ENCODE data around the gene DAPK1.
"Not testable (repeated sequence)": the region's sequence is repeated elsewhere in the genome, so short reads cannot be mapped to it uniquely, and the experiment has no call there.

Gene DAPK1

GRCh38 chr9:87547671-87548081 is 50.0 kb downstream of the DAPK1 start:
- DNase-seq, result peak; percentile 62

DNA sequence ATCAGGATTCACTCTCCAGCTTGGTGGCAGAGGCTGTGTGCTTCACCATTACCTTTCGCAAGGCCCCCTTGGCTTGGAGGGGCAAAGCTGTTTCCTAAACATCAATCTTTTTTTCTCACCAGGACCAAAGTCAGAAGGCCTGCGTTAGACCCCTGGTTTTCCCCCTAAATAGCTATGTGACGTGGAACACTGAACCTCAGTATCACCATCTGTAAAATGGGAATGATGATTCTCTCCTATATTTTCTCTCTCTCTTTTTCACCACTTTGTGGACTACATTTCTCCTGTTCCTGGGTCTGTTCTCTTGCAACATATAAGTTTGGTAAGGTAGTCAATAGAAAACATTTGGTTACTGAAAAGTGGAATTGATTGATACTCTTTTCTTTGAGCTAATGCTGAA is 50.5 kb downstream of the DAPK1 start:
- DNase-seq, result no peak

GRCh38 chr9:87549088-87549487 is 51.4 kb downstream of the DAPK1 start:
- DNase-seq, result not testable (repeated sequence)

- DNase-seq, result no peak
Observed at GRCh38 chr9:87549791-87550190, 52.1 kb downstream of the DAPK1 start.

GRCh38 chr9:87550253-87550954 is 52.7 kb downstream of the DAPK1 start:
- no peak for DNase-seq

DNA sequence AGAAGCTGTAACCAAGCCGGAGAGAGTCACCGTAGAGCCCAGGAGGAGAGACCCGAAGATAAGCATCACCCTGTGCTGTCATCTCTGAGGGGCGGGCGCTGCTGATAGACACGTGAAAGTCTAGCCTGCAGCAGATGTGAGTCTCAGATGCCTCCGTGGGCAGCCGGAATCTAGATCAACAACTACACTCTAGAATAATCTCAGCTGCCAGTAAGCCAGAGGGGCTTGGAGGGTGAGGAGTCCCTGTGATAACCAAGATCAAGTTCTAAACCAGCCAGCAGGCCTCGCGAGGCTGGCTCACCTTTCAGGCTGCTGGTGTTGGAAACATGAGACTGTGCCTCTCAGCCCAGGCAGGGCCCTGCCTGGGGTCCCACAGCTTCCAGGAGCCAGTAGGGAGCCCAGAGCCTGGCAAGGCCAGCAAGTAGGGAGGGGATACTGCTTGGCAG is 54.1 kb downstream of the DAPK1 start:
- DNase-seq, result no peak

DNA sequence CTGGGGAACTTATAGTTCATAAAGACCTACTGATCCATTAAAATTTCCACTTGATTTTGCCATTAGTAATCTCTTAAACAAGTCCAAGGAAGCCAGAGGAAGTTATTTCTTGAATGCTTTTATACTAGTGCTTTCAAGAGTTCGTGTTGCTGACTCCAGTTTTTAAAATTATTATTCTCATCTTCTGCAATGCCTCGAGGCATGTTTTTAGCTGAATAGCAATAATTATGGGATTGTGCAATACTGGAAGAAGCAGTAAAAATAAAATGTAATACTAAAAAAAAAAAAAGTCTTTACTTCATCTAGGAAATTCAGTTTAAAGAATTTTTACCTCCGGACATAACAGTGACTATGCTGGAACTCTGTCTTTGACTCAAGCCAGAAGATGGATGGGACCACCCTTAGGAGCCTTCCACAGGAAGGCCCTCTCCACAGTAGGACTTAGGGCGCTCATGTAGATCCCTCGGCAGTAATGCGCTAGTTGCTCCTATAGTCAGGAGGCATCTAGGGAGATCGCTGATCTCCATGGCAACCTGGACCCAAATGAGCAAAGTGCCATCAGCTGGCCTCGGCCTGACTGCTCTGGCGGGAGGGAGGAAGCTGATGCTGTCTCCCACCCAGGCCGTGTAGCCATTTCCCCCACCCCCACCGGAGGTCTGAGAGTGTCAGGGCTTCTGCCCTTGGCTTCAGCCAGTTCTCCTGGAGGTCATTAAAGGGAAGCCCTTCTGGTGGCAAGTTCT is 56.7 kb downstream of the DAPK1 start:
- DNase-seq, result no peak

DNA sequence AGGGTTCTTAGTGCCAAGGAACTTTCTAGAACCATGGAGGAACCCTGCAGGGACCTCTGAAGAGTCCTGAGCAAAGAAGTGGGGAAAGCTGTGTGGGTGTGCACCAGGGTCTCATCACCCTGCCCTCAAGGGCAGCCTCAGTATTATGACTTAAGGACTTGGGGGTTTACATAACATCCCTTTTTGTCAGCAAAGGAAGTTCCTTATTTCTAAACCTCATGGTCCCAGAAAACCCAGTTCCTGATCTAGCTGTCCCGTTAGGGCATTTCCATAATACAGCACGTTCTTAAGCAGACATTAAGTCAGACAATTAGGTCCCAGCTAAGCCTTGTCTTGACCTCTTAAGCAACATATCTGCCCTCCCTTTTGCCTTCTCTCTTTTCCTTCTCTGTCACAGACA is 57.3 kb downstream of the DAPK1 start:
- no peak for DNase-seq

- DNase-seq, result no peak
Observed at GRCh38 chr9:87556039-87556438, 58.4 kb downstream of the DAPK1 start.

DNA sequence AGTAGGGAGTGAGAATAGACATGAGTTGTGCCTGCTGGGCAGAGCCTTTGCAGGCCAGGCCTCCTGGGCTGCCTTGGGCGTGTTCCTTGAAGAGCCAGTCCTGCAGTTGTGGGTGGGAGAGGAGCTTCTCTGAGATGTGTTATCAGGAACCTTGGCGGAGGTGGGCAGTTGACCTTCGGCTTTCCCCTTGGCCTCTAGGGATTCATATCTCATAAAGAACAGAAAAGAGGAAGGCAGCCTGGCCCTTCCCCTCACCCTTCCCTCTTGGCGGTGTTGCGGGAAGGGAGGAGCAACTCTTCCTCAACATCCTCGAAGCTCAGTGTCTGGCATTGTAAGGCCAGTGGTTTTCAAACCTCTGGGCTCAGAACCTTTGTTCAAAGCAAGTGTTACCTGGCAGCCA is 59.2 kb downstream of the DAPK1 start:
- no peak for DNase-seq

GRCh38 chr9:87557996-87558395 is 60.3 kb downstream of the DAPK1 start:
- no peak for DNase-seq

- no peak for DNase-seq
Observed at GRCh38 chr9:87558606-87559190, 61.0 kb downstream of the DAPK1 start.

DNA sequence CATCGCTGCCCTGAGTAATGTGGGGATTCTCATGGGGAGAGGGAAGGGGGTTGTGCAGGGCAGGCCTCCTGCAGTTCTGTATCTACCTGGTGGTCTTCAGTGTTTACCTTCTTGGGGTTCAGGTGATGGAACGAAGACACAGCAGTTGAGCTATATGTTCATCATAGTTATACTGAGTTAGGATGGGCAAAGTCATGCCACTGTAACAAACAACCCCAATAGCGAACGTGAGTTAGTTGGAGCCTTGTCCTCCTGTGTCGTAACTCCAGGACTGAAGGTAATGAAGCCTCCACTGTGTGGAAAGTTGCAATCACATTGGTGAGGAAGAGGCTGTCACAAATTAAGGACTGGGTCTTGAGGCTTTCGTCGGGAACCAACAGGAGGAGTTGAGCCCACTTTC is 64.4 kb downstream of the DAPK1 start:
- DNase-seq, result no peak

DNA sequence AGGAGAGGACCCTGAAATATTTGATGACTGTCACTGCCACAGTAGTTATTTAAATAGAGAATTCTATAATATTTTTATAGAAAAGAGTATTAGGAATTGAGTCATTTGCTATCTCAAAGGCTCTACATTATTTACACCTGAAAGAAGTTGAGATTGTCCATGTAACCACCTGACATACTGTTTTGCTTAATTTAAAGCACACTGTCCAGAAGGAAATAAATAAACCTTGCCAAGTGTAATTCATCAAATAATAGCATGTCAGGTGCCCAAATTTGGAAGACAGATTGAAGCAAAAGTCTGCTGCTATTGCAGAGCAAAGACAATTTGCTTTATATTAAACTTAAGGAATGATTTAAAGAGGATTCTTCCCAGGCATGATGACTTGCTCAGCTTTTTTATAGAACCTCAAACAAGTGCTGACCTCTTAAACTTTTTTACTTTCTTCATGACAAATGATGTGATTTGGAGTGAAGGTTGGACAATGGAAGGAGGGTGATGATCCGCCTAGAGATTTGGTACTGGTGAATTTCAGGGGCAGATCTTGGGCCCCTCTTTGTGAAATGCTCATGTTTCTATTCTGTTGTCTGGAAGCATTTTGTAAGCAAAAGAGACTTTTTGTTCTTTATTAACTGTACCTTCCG is 65.0 kb downstream of the DAPK1 start:
- no peak for DNase-seq

DNA sequence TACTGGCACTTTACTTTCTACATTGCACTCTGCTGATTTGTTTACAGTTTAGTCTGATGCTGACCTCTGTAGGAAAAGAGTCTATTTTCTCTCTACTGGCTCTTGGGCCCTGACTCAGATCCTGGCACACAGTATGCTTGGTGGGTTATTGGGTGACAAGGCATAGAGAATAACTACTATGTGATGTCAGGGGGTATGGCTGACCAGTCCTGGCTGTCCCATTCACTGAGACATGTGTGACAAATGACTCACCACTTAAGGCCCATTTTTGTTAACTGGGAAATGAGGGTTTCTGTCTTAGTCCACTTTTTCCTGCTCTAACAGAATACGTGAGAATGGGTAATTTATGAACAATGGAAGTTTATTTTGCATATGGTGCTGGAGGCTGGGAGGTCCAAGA is 66.4 kb downstream of the DAPK1 start:
- DNase-seq, result no peak

GRCh38 chr9:87564791-87565241 is 67.1 kb downstream of the DAPK1 start:
- no peak for DNase-seq

DNA sequence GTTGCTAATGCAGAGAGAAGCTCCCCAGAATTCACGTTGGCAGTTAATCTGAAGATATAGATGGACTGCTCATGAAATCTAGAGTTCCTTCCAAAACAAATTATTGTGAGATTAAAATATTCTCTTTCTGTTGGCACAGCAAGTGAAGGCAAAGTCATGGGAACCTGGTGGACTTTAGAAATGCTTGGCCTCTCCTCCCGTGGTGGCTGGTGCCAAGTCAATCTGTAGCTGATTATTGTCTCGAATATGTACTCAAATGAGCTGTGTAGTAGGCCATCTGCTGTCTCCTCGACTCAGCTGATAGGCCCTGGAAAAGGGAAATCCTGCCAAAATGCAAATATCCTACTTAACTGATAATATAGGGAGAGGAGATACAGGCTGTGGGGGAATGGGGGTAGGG is 69.3 kb downstream of the DAPK1 start:
- DNase-seq, result peak; percentile 59

DNA sequence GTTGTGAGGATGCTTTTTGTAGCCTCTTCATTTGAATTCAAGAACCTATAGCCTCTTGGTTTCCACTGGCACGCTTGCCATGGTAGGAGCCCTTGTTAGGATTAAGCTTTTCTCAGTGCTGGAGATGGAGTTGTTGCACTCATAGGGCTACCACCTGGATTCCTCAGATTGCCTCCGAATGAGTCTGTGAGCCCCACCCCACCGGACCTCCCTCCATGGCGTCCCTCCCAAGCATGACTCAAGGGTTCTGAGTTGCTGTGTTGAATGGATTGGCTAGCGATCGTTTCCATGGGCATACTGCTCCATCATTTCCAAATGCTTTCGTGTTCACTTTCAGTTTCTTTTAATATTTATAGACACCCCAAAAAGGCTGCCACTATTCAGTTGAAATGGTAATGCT is 69.9 kb downstream of the DAPK1 start:
- DNase-seq, result peak; percentile 97

DNA sequence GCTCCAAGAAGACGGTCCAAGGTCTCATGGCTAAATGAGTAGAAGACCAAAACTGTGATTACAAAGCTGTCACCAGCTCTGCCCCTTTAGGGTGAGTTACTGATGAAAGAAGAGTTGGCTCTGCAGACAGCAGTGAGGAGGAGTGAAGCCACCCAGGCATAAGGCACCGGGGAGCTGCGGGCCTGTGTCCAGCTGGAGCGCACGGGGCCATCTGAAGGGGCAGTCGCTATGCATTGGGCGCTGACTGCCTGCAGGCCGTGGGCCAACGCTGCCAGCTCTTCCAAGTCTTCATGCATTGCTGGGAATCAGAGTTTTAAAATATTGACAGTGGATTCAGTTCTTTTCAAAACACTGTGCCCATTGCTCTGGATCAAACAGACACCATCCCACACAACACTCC is 70.3 kb downstream of the DAPK1 start:
- DNase-seq, result peak; percentile 26

GRCh38 chr9:87568401-87568800 is 70.7 kb downstream of the DAPK1 start:
- DNase-seq, result no peak

DNA sequence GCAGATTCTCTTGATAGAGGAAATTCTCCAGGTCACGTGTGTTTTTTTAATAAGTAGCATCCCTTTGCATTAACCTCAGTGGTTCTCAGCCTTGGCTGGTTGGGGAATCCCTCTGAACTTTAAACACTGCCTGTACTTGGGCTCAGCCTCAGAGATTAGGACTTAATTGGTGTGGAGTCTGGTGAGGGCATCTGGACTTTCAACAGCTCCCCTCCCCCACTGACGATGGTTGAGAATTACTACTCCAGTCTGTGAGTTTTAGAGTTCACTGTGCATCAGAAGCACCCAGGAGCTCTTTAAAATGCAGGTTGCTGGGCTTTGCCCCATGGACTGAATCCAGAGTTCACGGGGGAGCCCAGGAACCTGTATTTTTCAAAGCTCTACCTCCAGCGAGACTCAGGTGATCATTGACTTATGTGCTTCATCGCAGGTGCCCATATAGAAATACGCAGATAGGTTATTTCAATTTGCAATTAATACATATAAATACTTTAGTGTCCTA is 71.4 kb downstream of the DAPK1 start:
- DNase-seq, result no peak

GRCh38 chr9:87569518-87569917 is 71.9 kb downstream of the DAPK1 start:
- DNase-seq, result peak; percentile 75

Data from NCI-H226 (cell line).